ENCODE data around the gene DENND1B.

DENND1B gene

DNA sequence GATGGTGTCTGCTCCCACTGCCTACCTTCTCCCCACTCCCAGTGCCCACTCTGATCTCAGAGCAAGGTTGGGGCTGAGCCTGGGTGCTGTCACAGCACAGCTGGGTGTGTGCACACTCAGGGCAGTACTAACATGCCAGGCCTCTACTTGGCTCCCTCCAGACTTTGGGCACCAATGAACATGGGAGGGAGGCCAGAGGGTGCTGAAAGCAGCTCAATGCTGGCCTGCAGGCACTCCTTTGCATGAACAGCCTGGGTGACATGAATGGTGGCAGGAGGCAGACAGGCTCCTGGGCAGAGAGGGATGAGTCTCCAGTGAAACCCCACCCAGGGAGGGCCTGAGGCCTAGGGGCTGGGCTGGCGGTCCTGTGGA, 25.8 kb upstream of the DENND1B start:
- Histone ChIP-seq H3K4me3 (ENCODE audit: insufficient read depth, low read depth, low read length, poor library complexity, severe bottlenecking) (no peak overlapping the region), H3K9me3 (ENCODE audit: control insufficient read depth, low read length) (no peaks in the 10 kb centered on the region), H3K27ac (ENCODE audit: insufficient read depth, low read length, poor library complexity, severe bottlenecking) (no peak overlapping the region), H3K4me1 (ENCODE audit: control insufficient read depth, insufficient read depth, low read length, poor library complexity, severe bottlenecking) (no peaks in the 10 kb centered on the region), H3K36me3 (ENCODE audit: control insufficient read depth, insufficient read depth, low read length) (no peaks in the 10 kb centered on the region), H3K27me3 (replicated peaks; ENCODE audit: control insufficient read depth, insufficient read depth, low read length, poor library complexity, severe bottlenecking) (no peaks in the 10 kb centered on the region)
- no peak for DNase-seq

- no peak for DNase-seq
- H3K4me1 ChIP-seq (ENCODE audit: control insufficient read depth, insufficient read depth, low read length, poor library complexity, severe bottlenecking): no peaks in the 10 kb centered on the region
- H3K9me3 ChIP-seq (ENCODE audit: control insufficient read depth, low read length): no peaks in the 10 kb centered on the region
- H3K4me3 ChIP-seq (ENCODE audit: insufficient read depth, low read depth, low read length, poor library complexity, severe bottlenecking): no peak overlapping the region
- no peaks in the 10 kb centered on the region for H3K36me3 ChIP-seq (ENCODE audit: control insufficient read depth, insufficient read depth, low read length)
- H3K27ac ChIP-seq (ENCODE audit: insufficient read depth, low read length, poor library complexity, severe bottlenecking): no peak overlapping the region
- H3K27me3 ChIP-seq (replicated peaks; ENCODE audit: control insufficient read depth, insufficient read depth, low read length, poor library complexity, severe bottlenecking): no peaks in the 10 kb centered on the region
Observed at GRCh38 chr1:197800379-197801110, 25.3 kb upstream of the DENND1B start.

DNA sequence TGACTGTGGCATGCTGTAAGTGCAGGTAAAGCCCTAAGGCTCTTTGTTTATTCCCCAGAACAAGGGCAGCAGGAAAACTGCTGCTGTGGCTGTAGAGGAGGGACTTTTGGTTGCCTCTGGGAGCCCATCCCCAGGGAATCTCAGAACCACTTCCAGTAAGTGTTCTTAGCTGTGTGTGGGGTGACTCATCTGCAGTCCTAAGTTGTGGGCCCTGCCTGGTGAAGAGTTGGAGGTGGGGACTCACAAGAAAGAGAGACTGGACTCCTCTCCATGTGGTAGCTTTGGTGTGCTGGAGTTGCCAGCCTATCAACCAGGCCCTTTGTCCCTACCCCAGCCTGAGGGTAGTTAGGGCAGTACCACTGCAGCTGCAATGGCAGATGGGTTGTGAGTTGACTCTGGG, 24.0 kb upstream of the DENND1B start:
- no peak for DNase-seq
- Histone ChIP-seq H3K9me3 (ENCODE audit: control insufficient read depth, low read length) (no peaks in the 10 kb centered on the region), H3K27me3 (replicated peaks; ENCODE audit: control insufficient read depth, insufficient read depth, low read length, poor library complexity, severe bottlenecking) (no peaks in the 10 kb centered on the region), H3K4me3 (ENCODE audit: insufficient read depth, low read depth, low read length, poor library complexity, severe bottlenecking) (no peak overlapping the region), H3K36me3 (ENCODE audit: control insufficient read depth, insufficient read depth, low read length) (no peaks in the 10 kb centered on the region), H3K4me1 (ENCODE audit: control insufficient read depth, insufficient read depth, low read length, poor library complexity, severe bottlenecking) (no peaks in the 10 kb centered on the region), H3K27ac (ENCODE audit: insufficient read depth, low read length, poor library complexity, severe bottlenecking) (no peak overlapping the region)

DNA sequence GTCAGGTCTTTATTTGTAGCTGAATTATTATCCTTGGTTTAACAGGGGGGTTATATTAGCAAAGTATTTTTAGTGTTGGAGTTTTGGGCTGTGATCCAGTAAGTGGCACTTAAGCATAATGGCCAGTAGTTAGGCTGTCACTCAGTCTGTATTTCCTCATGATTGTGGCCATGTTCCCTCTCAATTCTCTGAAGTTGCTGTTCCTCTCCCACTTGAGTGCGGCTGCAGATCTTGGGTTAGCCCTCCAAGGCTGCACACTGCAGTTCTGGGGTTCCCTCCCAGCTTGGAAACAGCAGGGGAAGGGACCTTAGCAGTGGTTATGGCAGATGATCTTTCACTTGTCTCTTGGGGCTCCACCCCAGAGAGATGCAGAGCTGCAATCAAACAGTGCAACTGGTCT, 23.2 kb upstream of the DENND1B start:
- no peak for DNase-seq
- Histone ChIP-seq H3K9me3 (ENCODE audit: control insufficient read depth, low read length) (no peaks in the 10 kb centered on the region), H3K27me3 (replicated peaks; ENCODE audit: control insufficient read depth, insufficient read depth, low read length, poor library complexity, severe bottlenecking) (no peaks in the 10 kb centered on the region), H3K4me3 (ENCODE audit: insufficient read depth, low read depth, low read length, poor library complexity, severe bottlenecking) (no peak overlapping the region), H3K36me3 (ENCODE audit: control insufficient read depth, insufficient read depth, low read length) (no peaks in the 10 kb centered on the region), H3K27ac (ENCODE audit: insufficient read depth, low read length, poor library complexity, severe bottlenecking) (no peak overlapping the region), H3K4me1 (ENCODE audit: control insufficient read depth, insufficient read depth, low read length, poor library complexity, severe bottlenecking) (no peaks in the 10 kb centered on the region)

DNA sequence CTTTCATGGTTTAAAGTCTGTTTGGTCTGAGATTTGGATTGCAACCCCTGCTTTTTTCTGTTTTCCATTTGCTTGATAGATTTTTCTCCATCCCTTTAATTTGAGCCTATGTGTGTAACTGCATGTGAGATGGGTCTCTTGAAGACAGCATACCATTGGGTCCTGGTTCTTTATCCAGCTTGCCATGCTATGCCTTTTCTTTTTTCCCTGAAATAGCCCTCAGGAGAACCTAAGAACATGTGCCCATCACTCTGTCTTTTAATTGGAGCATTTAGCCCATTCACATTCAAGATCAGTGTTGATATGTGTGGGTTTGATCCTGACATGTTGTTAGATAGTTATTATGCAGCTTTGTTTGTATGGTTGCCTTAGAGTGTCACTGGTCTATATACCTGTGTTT, 21.7 kb upstream of the DENND1B start:
- H3K27me3 ChIP-seq (replicated peaks; ENCODE audit: control insufficient read depth, insufficient read depth, low read length, poor library complexity, severe bottlenecking): no peaks in the 10 kb centered on the region
- no peak overlapping the region for H3K27ac ChIP-seq (ENCODE audit: insufficient read depth, low read length, poor library complexity, severe bottlenecking)
- no peak overlapping the region for H3K4me3 ChIP-seq (ENCODE audit: insufficient read depth, low read depth, low read length, poor library complexity, severe bottlenecking)
- H3K4me1 ChIP-seq (ENCODE audit: control insufficient read depth, insufficient read depth, low read length, poor library complexity, severe bottlenecking): no peaks in the 10 kb centered on the region
- no peak for DNase-seq
- H3K9me3 ChIP-seq (ENCODE audit: control insufficient read depth, low read length): no peaks in the 10 kb centered on the region
- no peaks in the 10 kb centered on the region for H3K36me3 ChIP-seq (ENCODE audit: control insufficient read depth, insufficient read depth, low read length)

GRCh38 chr1:197788741-197789739, 13.8 kb upstream of the DENND1B start:
- Histone ChIP-seq H3K27ac (ENCODE audit: insufficient read depth, low read length, poor library complexity, severe bottlenecking) (no peak overlapping the region), H3K9me3 (ENCODE audit: control insufficient read depth, low read length) (no peaks in the 10 kb centered on the region), H3K4me1 (ENCODE audit: control insufficient read depth, insufficient read depth, low read length, poor library complexity, severe bottlenecking) (no peaks in the 10 kb centered on the region), H3K27me3 (replicated peaks; ENCODE audit: control insufficient read depth, insufficient read depth, low read length, poor library complexity, severe bottlenecking) (no peaks in the 10 kb centered on the region), H3K4me3 (ENCODE audit: insufficient read depth, low read depth, low read length, poor library complexity, severe bottlenecking) (no peak overlapping the region), H3K36me3 (ENCODE audit: control insufficient read depth, insufficient read depth, low read length) (no peaks in the 10 kb centered on the region)
- no peak for DNase-seq

- no peaks in the 10 kb centered on the region for H3K9me3 ChIP-seq (ENCODE audit: control insufficient read depth, low read length)
- H3K27ac ChIP-seq (ENCODE audit: insufficient read depth, low read length, poor library complexity, severe bottlenecking): no peak overlapping the region
- no peaks in the 10 kb centered on the region for H3K4me1 ChIP-seq (ENCODE audit: control insufficient read depth, insufficient read depth, low read length, poor library complexity, severe bottlenecking)
- no peaks in the 10 kb centered on the region for H3K36me3 ChIP-seq (ENCODE audit: control insufficient read depth, insufficient read depth, low read length)
- no peaks in the 10 kb centered on the region for H3K27me3 ChIP-seq (replicated peaks; ENCODE audit: control insufficient read depth, insufficient read depth, low read length, poor library complexity, severe bottlenecking)
- no peak overlapping the region for H3K4me3 ChIP-seq (ENCODE audit: insufficient read depth, low read depth, low read length, poor library complexity, severe bottlenecking)
- no peak for DNase-seq
Observed at GRCh38 chr1:197787623-197788536, 12.6 kb upstream of the DENND1B start.

- no peaks in the 10 kb centered on the region for H3K4me1 ChIP-seq (ENCODE audit: control insufficient read depth, insufficient read depth, low read length, poor library complexity, severe bottlenecking)
- no peaks in the 10 kb centered on the region for H3K36me3 ChIP-seq (ENCODE audit: control insufficient read depth, insufficient read depth, low read length)
- H3K27me3 ChIP-seq (replicated peaks; ENCODE audit: control insufficient read depth, insufficient read depth, low read length, poor library complexity, severe bottlenecking): no peaks in the 10 kb centered on the region
- H3K9me3 ChIP-seq (ENCODE audit: control insufficient read depth, low read length): no peaks in the 10 kb centered on the region
- H3K27ac ChIP-seq (ENCODE audit: insufficient read depth, low read length, poor library complexity, severe bottlenecking): no peak overlapping the region
- H3K4me3 ChIP-seq (ENCODE audit: insufficient read depth, low read depth, low read length, poor library complexity, severe bottlenecking): no peak overlapping the region
- no peak for DNase-seq
Observed at GRCh38 chr1:197787056-197787455, 11.8 kb upstream of the DENND1B start.

- Histone ChIP-seq H3K27me3 (replicated peaks; ENCODE audit: control insufficient read depth, insufficient read depth, low read length, poor library complexity, severe bottlenecking) (no peaks in the 10 kb centered on the region), H3K9me3 (ENCODE audit: control insufficient read depth, low read length) (no peaks in the 10 kb centered on the region), H3K4me1 (ENCODE audit: control insufficient read depth, insufficient read depth, low read length, poor library complexity, severe bottlenecking) (no peaks in the 10 kb centered on the region), H3K4me3 (ENCODE audit: insufficient read depth, low read depth, low read length, poor library complexity, severe bottlenecking) (no peak overlapping the region), H3K27ac (ENCODE audit: insufficient read depth, low read length, poor library complexity, severe bottlenecking) (no peak overlapping the region), H3K36me3 (ENCODE audit: control insufficient read depth, insufficient read depth, low read length) (no peaks in the 10 kb centered on the region)
- DNase-seq: no peak
Observed at GRCh38 chr1:197786280-197786679, 11.0 kb upstream of the DENND1B start.

Data from effector memory CD4-positive, alpha-beta T cell (primary cell).